K562 (cell line): ENCODE results near the gene HSPA1L. TPM values are rescaled to one million over a fixed set of nuclear protein-coding genes. Genes with fewer than 3 reads are reported as not detected.
A peak's percentile ranks its signal among the peaks of the same experiment; 100 is the strongest.

Experiments
- ATF1 ChIP-seq, 2 experiments: fragments of 450-650 bp in 1 of 2; IDR thresholded peaks; 2 replicates each; pipeline ENCODE4 v1.6.1; 2016; ENCODE audit warnings: missing compliant biosample characterization in 1 of 2, missing genetic modification characterization in 1 of 2
- CTCF ChIP-seq, 3 experiments: IDR thresholded peaks in 2 of 3; conservative IDR thresholded peaks in 1 of 3; 2 replicates each; pipeline ENCODE4 v1.5.1; 2011 to 2012; ENCODE audit warnings: low read length in 3 of 3, mild to moderate bottlenecking in 3 of 3, control low read depth in 2 of 3, improper control_type of control experiment in 1 of 3, inconsistent platforms in 1 of 3, low read depth in 1 of 3, mixed read lengths in 1 of 3, moderate library complexity in 1 of 3; ENCODE audit not compliant: insufficient read depth in 2 of 3
- HDAC2 ChIP-seq: fragments of 450-650 bp; IDR thresholded peaks from 2 replicates; pipeline ENCODE4 v1.6.1; 2016; ENCODE audit warnings: mild to moderate bottlenecking
- HDAC6 ChIP-seq: IDR thresholded peaks from 2 replicates; pipeline ENCODE4 v1.6.1; 2012; ENCODE audit warnings: low read depth, mild to moderate bottlenecking, control low read depth, inconsistent platforms, low read length, moderate library complexity
- HEY1 ChIP-seq: fragments of 250-450 bp; sonication (Bioruptor Pico); IDR thresholded peaks from 2 replicates; pipeline ENCODE4 v1.5.0; 2020; ENCODE audit warnings: mild to moderate bottlenecking, moderate library complexity, borderline replicate concordance
- KDM5B ChIP-seq: fragments of 200-600 bp; sonication (generic); IDR thresholded peaks from 2 replicates; pipeline ENCODE4 v1.6.1; 2012; ENCODE audit warnings: low read depth, mild to moderate bottlenecking, moderate library complexity, low read length, control low read depth, inconsistent platforms; ENCODE audit not compliant: insufficient replicate concordance
- MAZ ChIP-seq, 2 experiments: fragments of 450-650 bp in 1 of 2; sonication (generic) in 1 of 2; formaldehyde crosslinking; IDR thresholded peaks in 1 of 2; conservative IDR thresholded peaks in 1 of 2; 2 replicates each; pipeline versions ENCODE4 v1.4.0 to v1.5.0; 2020; ENCODE audit warnings: mild to moderate bottlenecking in 1 of 2, missing genetic modification reagents in 1 of 2
- NCOA1 ChIP-seq: fragments of 450-650 bp; IDR thresholded peaks from 2 replicates; pipeline ENCODE4 v1.6.1; 2016; ENCODE audit warnings: low read depth
- NFIX ChIP-seq: fragments of 250-450 bp; sonication (Bioruptor Pico); IDR thresholded peaks from 2 replicates; pipeline ENCODE4 v1.4.0; 2020; ENCODE audit warnings: low read depth, mild to moderate bottlenecking, moderate library complexity
- SIN3A ChIP-seq, 2 experiments: fragments of 150-350 bp in 1 of 2; IDR thresholded peaks; 2 replicates each; pipeline ENCODE4 v1.6.1; 2011 to 2016; ENCODE audit warnings: borderline replicate concordance in 2 of 2, low read depth in 2 of 2, low read length in 2 of 2, mild to moderate bottlenecking in 2 of 2, moderate library complexity in 2 of 2; ENCODE audit not compliant: control insufficient read depth in 1 of 2
- SMAD4 ChIP-seq: fragments of 250-450 bp; sonication (Bioruptor Pico); conservative IDR thresholded peaks from 2 replicates; pipeline ENCODE4 v1.8.0; 2021; ENCODE audit warnings: inconsistent platforms, mild to moderate bottlenecking, moderate library complexity
- TCF15 ChIP-seq: fragments of 250-450 bp; sonication (Bioruptor Pico); IDR thresholded peaks from 2 replicates; pipeline ENCODE4 v1.8.0; 2022; ENCODE audit warnings: moderate library complexity, mild to moderate bottlenecking, inconsistent platforms
- TEAD4 ChIP-seq, 2 experiments: sonication (generic) in 1 of 2; formaldehyde crosslinking in 1 of 2; IDR thresholded peaks; 2 replicates each; pipeline versions ENCODE4 v1.6.1 to v1.8.0; 2012 to 2022; ENCODE audit warnings: borderline replicate concordance in 1 of 2, inconsistent platforms in 1 of 2, low read length in 1 of 2, mild to moderate bottlenecking in 1 of 2, missing genetic modification reagents in 1 of 2
- ZFP1 ChIP-seq: fragments of 450-650 bp; formaldehyde crosslinking; IDR thresholded peaks from 2 replicates; pipeline ENCODE4 v1.4.0; 2020; ENCODE audit warnings: mild to moderate bottlenecking, mixed read lengths
- ZNF449 ChIP-seq: fragments of 250-450 bp; sonication (Bioruptor Pico); IDR thresholded peaks from 2 replicates; pipeline ENCODE4 v1.8.0; 2022; ENCODE audit warnings: moderate library complexity, mild to moderate bottlenecking, inconsistent platforms
- ZNF561 ChIP-seq: fragments of 450-650 bp; formaldehyde crosslinking; conservative IDR thresholded peaks from 2 replicates; pipeline ENCODE4 v1.4.0; 2020; ENCODE audit warnings: mild to moderate bottlenecking, moderate library complexity
- polyA plus RNA-seq, 8 experiments: library from polyadenylated mRNA; depleted of rRNA in 4 of 8; stranded (reverse) in 5 of 8; unstranded in 3 of 8; fragments of >200 nt; fragmentation: Nextera tagmentation in 2 of 8; fragmentation: Illumina TruSeq in 1 of 8; extraction: Ambion mirVana in 2 of 8; extraction: Trizol in 1 of 8; gene quantifications; 2 replicates each; pipeline versions ENCODE4 v1.2.1 to v1.2.3, GENCODE V29; 2011 to 2014; ENCODE audit warnings: inconsistent platforms in 1 of 8, missing spikeins in 1 of 8
- total RNA-seq, 7 experiments: library from RNA; depleted of rRNA in 6 of 7; stranded (reverse); fragments of >200 nt in 6 of 7; fragmentation: Illumina TruSeq in 2 of 7; extraction: Trizol in 2 of 7; gene quantifications; 2 replicates each; pipeline versions ENCODE4 v1.2.1 to v1.2.3, GENCODE V29; 2011 to 2021; ENCODE audit warnings: low replicate concordance in 1 of 7
- TF ChIP-seq, protein P1 (sequence below): fragments of 450-650 bp; formaldehyde crosslinking; IDR thresholded peaks from 2 replicates; pipeline ENCODE4 v1.4.0; 2020; ENCODE audit warnings: mild to moderate bottlenecking, moderate library complexity
- TF ChIP-seq, protein P2 (sequence below): IDR thresholded peaks from 2 replicates; pipeline ENCODE4 v1.6.1; 2012; ENCODE audit warnings: low read depth, low read length, improper control_type of control experiment, borderline replicate concordance

Gene HSPA1L
- total and polyA plus RNA-seq, 9 of the 15 experiments (the other 6 are each of a cell fraction or from before 2014, with no cell fraction given) = 0.14 to 2.1 (median 1.3) TPM

- TF ChIP-seq, protein P1, sequence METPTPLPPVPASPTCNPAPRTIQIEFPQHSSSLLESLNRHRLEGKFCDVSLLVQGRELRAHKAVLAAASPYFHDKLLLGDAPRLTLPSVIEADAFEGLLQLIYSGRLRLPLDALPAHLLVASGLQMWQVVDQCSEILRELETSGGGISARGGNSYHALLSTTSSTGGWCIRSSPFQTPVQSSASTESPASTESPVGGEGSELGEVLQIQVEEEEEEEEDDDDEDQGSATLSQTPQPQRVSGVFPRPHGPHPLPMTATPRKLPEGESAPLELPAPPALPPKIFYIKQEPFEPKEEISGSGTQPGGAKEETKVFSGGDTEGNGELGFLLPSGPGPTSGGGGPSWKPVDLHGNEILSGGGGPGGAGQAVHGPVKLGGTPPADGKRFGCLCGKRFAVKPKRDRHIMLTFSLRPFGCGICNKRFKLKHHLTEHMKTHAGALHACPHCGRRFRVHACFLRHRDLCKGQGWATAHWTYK (CRISPR knock-in tag) = peak; percentile 72
- TF ChIP-seq ZFP1 (CRISPR knock-in tag) = 0 out of 2 replicates have a peak, but pooled peaks have one; percentile 57
- peak; percentile 57; the same call in 1 of the 2 replicates for TF ChIP-seq NCOA1
- TF ChIP-seq MAZ (CRISPR knock-in tag; conservative IDR thresholded peaks at IDR 0.05 in 1 of 2, IDR thresholded peaks at IDR 0.05 in 1 of 2) = peak in 1 of 2 experiments; percentile 61; a peak in 2 of 4 replicates
- no peak for TF ChIP-seq HDAC6
- no peak for TF ChIP-seq ZNF449 (CRISPR knock-in tag)
- no peak for TF ChIP-seq TCF15 (CRISPR knock-in tag)
- TF ChIP-seq CTCF (IDR thresholded peaks at IDR 0.05 in 2 of 3, conservative IDR thresholded peaks at IDR 0.05 in 1 of 3; ENCODE audit: insufficient read depth in 2 of 3, low read depth in 1 of 3, low read length in 3 of 3) = peak in 2 of 3 experiments; percentile 59 to 84; a peak in 4 of 6 replicates
- TF ChIP-seq NFIX (CRISPR knock-in tag) = no peak
- TF ChIP-seq, protein P2, sequence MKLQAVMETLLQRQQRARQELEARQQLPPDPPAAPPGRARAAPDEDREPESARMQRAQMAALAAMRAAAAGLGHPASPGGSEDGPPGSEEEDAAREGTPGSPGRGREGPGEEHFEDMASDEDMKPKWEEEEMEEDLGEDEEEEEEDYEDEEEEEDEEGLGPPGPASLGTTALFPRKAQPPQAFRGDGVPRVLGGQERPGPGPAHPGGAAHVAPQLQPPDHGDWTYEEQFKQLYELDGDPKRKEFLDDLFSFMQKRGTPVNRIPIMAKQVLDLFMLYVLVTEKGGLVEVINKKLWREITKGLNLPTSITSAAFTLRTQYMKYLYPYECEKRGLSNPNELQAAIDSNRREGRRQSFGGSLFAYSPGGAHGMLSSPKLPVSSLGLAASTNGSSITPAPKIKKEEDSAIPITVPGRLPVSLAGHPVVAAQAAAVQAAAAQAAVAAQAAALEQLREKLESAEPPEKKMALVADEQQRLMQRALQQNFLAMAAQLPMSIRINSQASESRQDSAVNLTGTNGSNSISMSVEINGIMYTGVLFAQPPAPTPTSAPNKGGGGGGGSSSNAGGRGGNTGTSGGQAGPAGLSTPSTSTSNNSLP = peak; percentile 73; the same call in 1 of the 2 replicates
- peak; percentile 1 to 71; a peak in 2 of 4 replicates for TF ChIP-seq SIN3A (IDR thresholded peaks at IDR 0.05; ENCODE audit: borderline replicate concordance in 2 of 2, control insufficient read depth in 1 of 2, low read depth in 2 of 2, low read length in 2 of 2)
- TF ChIP-seq KDM5B = peak; percentile 21
- peak; percentile 27 for TF ChIP-seq TEAD4 (IDR thresholded peaks at IDR 0.05; ENCODE audit: low read length)
- TF ChIP-seq TEAD4 (CRISPR knock-in tag; IDR thresholded peaks at IDR 0.05; ENCODE audit: borderline replicate concordance) = no peak
- TF ChIP-seq ZNF561 (CRISPR knock-in tag) = 0 out of 2 replicates have a peak, but pooled peaks have one; percentile 46
- TF ChIP-seq HDAC2 = peak; percentile 28; the same call in 1 of the 2 replicates
- peak; percentile 86 for TF ChIP-seq HEY1 (CRISPR knock-in tag)
- no peak for TF ChIP-seq ATF1 (CRISPR knock-in tag; IDR thresholded peaks at IDR 0.05)
- TF ChIP-seq ATF1 (tag; IDR thresholded peaks at IDR 0.05) = peak; percentile 53
- TF ChIP-seq SMAD4 (CRISPR knock-in tag) = peak; percentile 31; the same call in 1 of the 2 replicates
These were observed 14.7 kb upstream of the HSPA1L start (continued) for GRCh38 chr6:31829633-31830283.
